H1 (cell line): Measurements from ENCODE around the gene SAP30. TPM values are rescaled to one million over a fixed set of nuclear protein-coding genes. Genes with fewer than 3 reads are reported as not detected.

ENCODE experiments used
- JUN ChIP-seq: IDR thresholded peaks from 2 replicates; pipeline ENCODE4 v1.6.1; 2011; ENCODE audit warnings: low read depth, mild to moderate bottlenecking, improper control_type of control experiment, low read length
- ZNF274 ChIP-seq: IDR thresholded peaks from 2 replicates; pipeline ENCODE4 v1.7.0; 2012; ENCODE audit warnings: low read length, borderline replicate concordance; ENCODE audit errors: extremely low read depth
- polyA plus RNA-seq, 7 experiments: library from polyadenylated mRNA; depleted of rRNA in 3 of 7; stranded (reverse) in 5 of 7; unstranded in 2 of 7; fragments of >200 nt in 5 of 7; fragments of 200-250 nt in 2 of 7; gene quantifications; 1 replicate in 5 of 7; 2 replicates in 1 of 7; 4 replicates in 1 of 7; pipeline versions ENCODE4 v1.2.1 to v1.2.3, GENCODE V29; 2011 to 2013; ENCODE audit warnings: missing spikeins in 2 of 7, mixed read lengths in 2 of 7
- total RNA-seq: library from RNA; stranded (reverse); fragmentation: NEBNext Ultra II Directional; extraction: Animal tissue kit (Norgen Biotek cat#: 25700); gene quantifications from 2 replicates; pipeline ENCODE4 v1.2.1, GENCODE V29; 2021
- TF ChIP-seq, protein P1 (sequence below): IDR thresholded peaks from 2 replicates; pipeline ENCODE4 v1.6.1; 2012; ENCODE audit warnings: inconsistent platforms

SAP30 gene
- total and polyA plus RNA-seq, 2 of the 8 experiments (the other 6 are each of a cell fraction or from before 2014, with no cell fraction given): 7.7 to 21.1 TPM

DNA sequence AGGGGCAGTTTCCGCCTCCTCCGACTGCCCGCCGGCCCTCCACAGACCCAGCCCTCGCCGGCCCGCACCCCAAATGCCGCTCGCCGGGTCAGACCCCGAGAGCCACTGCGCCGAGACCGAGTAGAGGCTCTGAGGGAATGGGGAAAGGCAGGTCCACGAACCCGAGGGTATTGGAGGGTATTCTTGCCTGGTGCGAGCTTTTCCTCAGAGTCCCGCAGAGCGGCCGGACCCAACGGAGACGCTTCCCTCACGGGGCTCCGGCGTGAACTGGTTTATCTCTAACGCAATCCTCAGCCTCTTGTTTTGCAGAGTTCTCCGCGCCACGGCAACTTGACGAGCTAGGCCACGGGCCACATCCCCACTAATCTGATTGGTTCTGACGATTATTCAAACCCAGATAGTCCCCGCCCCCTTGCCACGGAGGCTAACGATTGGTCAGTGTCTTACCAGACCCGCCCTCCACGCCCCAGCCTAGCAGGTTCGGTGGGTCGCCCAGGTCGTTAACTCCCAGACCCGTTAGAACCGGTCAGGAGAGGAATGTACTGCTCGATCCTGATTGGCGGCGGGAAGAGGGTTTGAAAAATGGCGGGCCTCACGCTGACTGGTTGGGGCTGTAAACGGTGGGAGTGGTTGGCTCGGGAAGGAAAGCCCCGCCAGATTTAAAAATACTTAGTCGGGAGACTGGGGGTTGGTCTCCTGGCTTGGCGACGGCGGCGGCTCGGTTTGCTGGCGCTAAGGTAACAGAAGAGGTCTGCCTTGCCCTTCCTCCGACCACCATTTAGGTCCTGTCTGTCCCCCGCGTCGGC lies 36.5 kb upstream of the SAP30 start, which contains the start of gene HMGB2 (continued):
- TF ChIP-seq, protein P1, sequence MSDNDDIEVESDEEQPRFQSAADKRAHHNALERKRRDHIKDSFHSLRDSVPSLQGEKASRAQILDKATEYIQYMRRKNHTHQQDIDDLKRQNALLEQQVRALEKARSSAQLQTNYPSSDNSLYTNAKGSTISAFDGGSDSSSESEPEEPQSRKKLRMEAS: peak; percentile 53
- TF ChIP-seq ZNF274: no peak
- TF ChIP-seq JUN: no peak
